Urothelium cell line (cell line): ENCODE measurements around the gene RAB29.
"Not testable (repeated sequence)": the region's sequence is repeated elsewhere in the genome, so short reads cannot be mapped to it uniquely, and the experiment has no call there.

ENCODE experiments used
- DNase-seq: peaks from one replicate; pipeline ENCODE4 v3.0.0; 2011; ENCODE audit warnings: low spot score, mixed read lengths
- FAIRE-seq: peaks from 2 replicates; lab custom pipeline; 2011; peaks lifted over from hg19 to GRCh38; lab: Jason Lieb, UNC

RAB29 gene

GRCh38 chr1:205726619-205727125 is 48.6 kb downstream of the RAB29 start:
- DNase-seq (no peak), FAIRE-seq (no peak)

GRCh38 chr1:205725514-205725913 is 49.8 kb downstream of the RAB29 start:
- DNase-seq (no peak), FAIRE-seq (no peak)

- not testable (repeated sequence) for FAIRE-seq, DNase-seq
These were observed 54.5 kb downstream of the RAB29 start for GRCh38 chr1:205720740-205721139.

- FAIRE-seq (no peak), DNase-seq (no peak)
These were observed 55.5 kb downstream of the RAB29 start for GRCh38 chr1:205719762-205720161.

- no peak for FAIRE-seq
These were observed 56.3 kb downstream of the RAB29 start for GRCh38 chr1:205719015-205719414.

More at GRCh38 chr1:205719015-205719414, 56.3 kb downstream of the RAB29 start:
- no peak for DNase-seq
